Fibroblast of lung (primary cell): ENCODE results near the gene GRHL3. TPM values are rescaled to one million over a fixed set of nuclear protein-coding genes. Genes with fewer than 3 reads are reported as not detected.

Source experiments
- DNase-seq, 2 donors: peaks; one replicate each; pipeline versions ENCODE4 v3.0.0 to v3.0.0-alpha.2; 2010; ENCODE audit warnings: low read depth in 2 of 2
- H2AFZ ChIP-seq: 2 replicates; pipeline ENCODE4 v1.5.1; 2012; ENCODE audit warnings: low read length, control low read depth, inconsistent platforms
- H3K27ac ChIP-seq: 2 replicates; pipeline ENCODE4 v1.5.1; 2011; ENCODE audit warnings: low read length, control low read depth; ENCODE audit not compliant: insufficient read depth
- H3K27me3 ChIP-seq: 2 replicates; pipeline ENCODE4 v1.5.1; 2011; ENCODE audit warnings: mild to moderate bottlenecking, low read length; ENCODE audit not compliant: control insufficient read depth, insufficient read depth
- H3K36me3 ChIP-seq: 2 replicates; pipeline ENCODE4 v1.5.1; 2011; ENCODE audit warnings: low read length; ENCODE audit not compliant: control insufficient read depth, insufficient read depth
- H3K4me1 ChIP-seq: 2 replicates; pipeline ENCODE4 v1.5.1; 2011; ENCODE audit warnings: low read length; ENCODE audit not compliant: control insufficient read depth, insufficient read depth; ENCODE audit errors: extremely low read depth
- H3K4me2 ChIP-seq: 2 replicates; pipeline ENCODE4 v1.5.1; 2011; ENCODE audit warnings: low read length, control low read depth; ENCODE audit not compliant: insufficient read depth; ENCODE audit errors: extremely low read depth
- H3K4me3 ChIP-seq, 4 experiments: fragments of 200-600 bp in 1 of 4; sonication (generic) in 1 of 4; replicated peaks in 1 of 4; 2 replicates each; pipeline ENCODE4 v1.5.1; 2011 to 2016; ENCODE audit warnings: low read length in 4 of 4, low read depth in 3 of 4, mild to moderate bottlenecking in 3 of 4, control low read depth in 2 of 4, inconsistent platforms in 1 of 4, mixed read lengths in 1 of 4; ENCODE audit not compliant: insufficient read depth in 1 of 4; ENCODE audit errors: control extremely low read depth in 1 of 4
- H3K79me2 ChIP-seq: 2 replicates; pipeline ENCODE4 v1.5.1; 2012; ENCODE audit warnings: mild to moderate bottlenecking, low read length, inconsistent platforms; ENCODE audit not compliant: control insufficient read depth, insufficient read depth
- H3K9ac ChIP-seq: 2 replicates; pipeline ENCODE4 v1.5.1; 2011; ENCODE audit warnings: mild to moderate bottlenecking, low read length, control low read depth; ENCODE audit not compliant: insufficient read depth
- H3K9me3 ChIP-seq: 2 replicates; pipeline ENCODE4 v1.5.1; 2012; ENCODE audit warnings: low read depth, low read length; ENCODE audit not compliant: control insufficient read depth, insufficient read depth
- H4K20me1 ChIP-seq: 2 replicates; pipeline ENCODE4 v1.5.1; 2011; ENCODE audit warnings: low read length; ENCODE audit not compliant: control insufficient read depth, insufficient read depth; ENCODE audit errors: extremely low read depth
- CTCF ChIP-seq, 2 donors: IDR thresholded peaks in 1 of 2; conservative IDR thresholded peaks in 1 of 2; 1 replicate in 1 of 2; 2 replicates in 1 of 2; pipeline ENCODE4 v1.5.1; 2011 to 2012; ENCODE audit warnings: low read length in 2 of 2, control low read depth in 1 of 2, inconsistent platforms in 1 of 2, low read depth in 1 of 2, mild to moderate bottlenecking in 1 of 2
- EZH2 ChIP-seq: IDR thresholded peaks from 2 replicates; pipeline ENCODE4 v1.5.1; 2012; ENCODE audit warnings: low read length, control low read depth, mild to moderate bottlenecking; ENCODE audit errors: missing control alignments
- polyA plus RNA-seq, 2 donors: library from polyadenylated mRNA; depleted of rRNA in 1 of 2; stranded (reverse) in 1 of 2; unstranded in 1 of 2; fragments of >200 nt; gene quantifications; 2 replicates each; pipeline ENCODE4 v1.2.1, GENCODE V29; 2011 to 2012; ENCODE audit warnings: missing spikeins in 1 of 2
- total RNA-seq: library from RNA; depleted of rRNA; stranded (reverse); fragments of >200 nt; gene quantifications from 2 replicates; pipeline ENCODE4 v1.2.1, GENCODE V29; 2014

The GRHL3 gene
- total and polyA plus RNA-seq, 2 donors (not counting 1 experiment from before 2014, with no cell fraction given): 0.03 TPM; not detected in 1

GRCh38 chr1:24317081-24317480 is 2.1 kb upstream of the GRHL3 start:
- H3K27me3 ChIP-seq: peaks cover 35% of the 10 kb centered on the region
- no peak overlapping the region for H3K9ac ChIP-seq
- H4K20me1 ChIP-seq: no peaks in the 10 kb centered on the region
- no peak overlapping the region for H2AFZ ChIP-seq
- no peaks in the 10 kb centered on the region for H3K4me1 ChIP-seq
- DNase-seq: no peak
- no peaks in the 10 kb centered on the region for H3K9me3 ChIP-seq
- no peak overlapping the region for H3K27ac ChIP-seq
- H3K4me3 ChIP-seq: no peak overlapping the region
- TF ChIP-seq EZH2 (no peak), CTCF (conservative IDR thresholded peaks at IDR 0.05 in 1 of 2, IDR thresholded peaks at IDR 0.05 in 1 of 2; ENCODE audit: low read depth in 1 of 2, low read length in 2 of 2) (no peak)
- no peak overlapping the region for H3K4me2 ChIP-seq
- no peaks in the 10 kb centered on the region for H3K79me2 ChIP-seq
- no peaks in the 10 kb centered on the region for H3K36me3 ChIP-seq

- Histone ChIP-seq H3K36me3 (no peaks in the 10 kb centered on the region), H3K27ac (no peak overlapping the region), H3K4me3 (no peak overlapping the region), H3K79me2 (no peaks in the 10 kb centered on the region), H3K4me2 (no peak overlapping the region), H3K27me3 (peaks cover 40% of the 10 kb centered on the region), H2AFZ (no peak overlapping the region), H3K4me1 (no peaks in the 10 kb centered on the region), H3K9ac (no peak overlapping the region), H3K9me3 (no peaks in the 10 kb centered on the region), H4K20me1 (no peaks in the 10 kb centered on the region)
- no peak for TF ChIP-seq CTCF (conservative IDR thresholded peaks at IDR 0.05 in 1 of 2, IDR thresholded peaks at IDR 0.05 in 1 of 2; ENCODE audit: low read depth in 1 of 2, low read length in 2 of 2)
- TF ChIP-seq EZH2: no peak
- peak; percentile 72 to 73 for DNase-seq
Measured at GRCh38 chr1:24317956-24318614, 1.1 kb upstream of the GRHL3 start.

GRCh38 chr1:24318615-24319311 is 394 bp upstream of the GRHL3 start:
- Histone ChIP-seq H3K79me2 (no peaks in the 10 kb centered on the region), H3K4me1 (no peaks in the 10 kb centered on the region), H3K4me3 (no peak overlapping the region), H3K27me3 (peaks cover 47% of the 10 kb centered on the region), H3K9ac (no peak overlapping the region), H3K36me3 (no peaks in the 10 kb centered on the region), H3K27ac (no peak overlapping the region), H4K20me1 (no peaks in the 10 kb centered on the region), H3K9me3 (no peaks in the 10 kb centered on the region), H2AFZ (no peak overlapping the region), H3K4me2 (no peak overlapping the region)
- no peak for DNase-seq
- TF ChIP-seq CTCF (conservative IDR thresholded peaks at IDR 0.05 in 1 of 2, IDR thresholded peaks at IDR 0.05 in 1 of 2; ENCODE audit: low read depth in 1 of 2, low read length in 2 of 2): no peak
- no peak for TF ChIP-seq EZH2
